NCI-H524 (cell line): ENCODE results near the gene STXBP3.
"Not testable (repeated sequence)": the region's sequence is repeated elsewhere in the genome, so short reads cannot be mapped to it uniquely, and the experiment has no call there.

Experiments
- DNase-seq, 2 experiments: peaks; one replicate each; lab custom pipeline; 2025; lab: John Stamatoyannopoulos, UW

Gene STXBP3, protein sequence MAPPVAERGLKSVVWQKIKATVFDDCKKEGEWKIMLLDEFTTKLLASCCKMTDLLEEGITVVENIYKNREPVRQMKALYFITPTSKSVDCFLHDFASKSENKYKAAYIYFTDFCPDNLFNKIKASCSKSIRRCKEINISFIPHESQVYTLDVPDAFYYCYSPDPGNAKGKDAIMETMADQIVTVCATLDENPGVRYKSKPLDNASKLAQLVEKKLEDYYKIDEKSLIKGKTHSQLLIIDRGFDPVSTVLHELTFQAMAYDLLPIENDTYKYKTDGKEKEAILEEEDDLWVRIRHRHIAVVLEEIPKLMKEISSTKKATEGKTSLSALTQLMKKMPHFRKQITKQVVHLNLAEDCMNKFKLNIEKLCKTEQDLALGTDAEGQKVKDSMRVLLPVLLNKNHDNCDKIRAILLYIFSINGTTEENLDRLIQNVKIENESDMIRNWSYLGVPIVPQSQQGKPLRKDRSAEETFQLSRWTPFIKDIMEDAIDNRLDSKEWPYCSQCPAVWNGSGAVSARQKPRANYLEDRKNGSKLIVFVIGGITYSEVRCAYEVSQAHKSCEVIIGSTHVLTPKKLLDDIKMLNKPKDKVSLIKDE

DNA sequence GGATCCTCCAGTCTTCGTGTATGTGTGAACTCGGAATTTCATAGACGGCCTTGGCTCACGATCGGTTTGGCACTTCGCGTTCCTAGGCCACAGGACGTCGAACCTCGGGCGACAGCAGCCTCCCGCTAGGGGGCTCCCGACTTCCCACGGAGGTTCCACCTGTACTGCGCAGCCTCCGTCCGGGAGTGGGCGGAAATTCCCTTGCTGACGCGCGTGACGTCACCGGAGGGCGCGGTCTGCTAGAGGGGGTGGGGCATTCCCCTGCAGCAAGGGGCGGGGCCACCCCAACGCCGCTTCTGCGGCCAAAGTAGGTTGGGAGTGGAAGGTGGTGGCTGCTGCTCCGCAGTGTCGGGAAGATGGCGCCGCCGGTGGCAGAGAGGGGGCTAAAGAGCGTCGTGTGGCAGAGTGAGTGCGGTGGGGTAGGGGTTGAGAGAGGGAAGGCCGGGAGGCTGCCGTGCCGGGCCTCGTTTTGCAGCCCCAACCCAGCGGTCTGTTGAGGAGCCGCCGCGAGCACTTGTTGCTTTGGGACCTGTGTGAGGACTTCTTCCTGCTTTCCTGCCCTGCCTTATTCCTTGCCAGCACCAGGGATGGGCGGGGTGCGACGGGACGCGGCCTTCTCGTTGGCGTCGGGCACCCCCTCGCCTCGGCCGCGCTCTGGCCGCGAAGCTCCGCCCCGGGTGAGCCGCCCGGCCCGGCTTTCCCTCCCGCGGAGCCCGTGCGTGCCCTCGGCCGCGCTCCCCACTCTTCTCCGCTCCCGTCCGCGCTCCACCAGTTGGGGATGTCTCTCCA is at the start of gene STXBP3:
STXBP3 (plus strand) TSS at position 293 of the 789 bp plus-strand sequence; CDS start at position 357, 64 bp downstream.
- DNase-seq, result peak; percentile 92 to 96

DNA sequence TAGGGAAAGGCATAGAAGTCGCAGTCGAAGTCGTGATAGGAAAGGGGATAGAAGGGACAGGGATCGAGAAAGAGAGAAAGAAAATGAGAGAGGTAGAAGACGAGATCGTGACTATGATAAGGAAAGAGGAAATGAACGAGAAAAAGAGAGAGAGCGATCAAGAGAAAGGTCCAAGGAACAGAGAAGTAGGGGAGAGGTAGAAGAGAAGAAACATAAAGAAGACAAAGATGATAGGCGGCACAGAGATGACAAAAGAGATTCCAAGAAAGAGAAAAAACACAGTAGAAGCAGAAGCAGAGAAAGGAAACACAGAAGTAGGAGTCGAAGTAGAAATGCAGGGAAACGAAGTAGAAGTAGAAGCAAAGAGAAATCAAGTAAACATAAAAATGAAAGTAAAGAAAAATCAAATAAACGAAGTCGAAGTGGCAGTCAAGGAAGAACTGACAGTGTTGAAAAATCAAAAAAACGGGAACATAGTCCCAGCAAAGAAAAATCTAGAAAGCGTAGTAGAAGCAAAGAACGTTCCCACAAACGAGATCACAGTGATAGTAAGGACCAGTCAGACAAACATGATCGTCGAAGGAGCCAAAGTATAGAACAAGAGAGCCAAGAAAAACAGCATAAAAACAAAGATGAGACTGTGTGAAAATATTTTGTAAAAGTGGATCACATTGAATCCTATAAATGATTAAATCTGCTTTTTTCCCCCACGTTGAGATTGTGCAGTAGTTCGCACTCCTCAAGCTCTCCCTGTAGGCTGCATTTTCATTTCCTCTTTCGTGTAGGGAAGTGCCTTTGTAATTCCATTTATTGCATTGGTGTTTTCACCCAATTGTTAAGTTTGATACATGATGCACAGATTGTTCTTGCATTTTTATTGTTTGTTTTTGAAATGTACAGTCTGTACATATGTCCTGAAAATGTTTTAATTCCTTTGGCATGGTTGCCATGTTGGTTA is 46.8 kb upstream of the STXBP3 start:
- DNase-seq, result no peak

DNA sequence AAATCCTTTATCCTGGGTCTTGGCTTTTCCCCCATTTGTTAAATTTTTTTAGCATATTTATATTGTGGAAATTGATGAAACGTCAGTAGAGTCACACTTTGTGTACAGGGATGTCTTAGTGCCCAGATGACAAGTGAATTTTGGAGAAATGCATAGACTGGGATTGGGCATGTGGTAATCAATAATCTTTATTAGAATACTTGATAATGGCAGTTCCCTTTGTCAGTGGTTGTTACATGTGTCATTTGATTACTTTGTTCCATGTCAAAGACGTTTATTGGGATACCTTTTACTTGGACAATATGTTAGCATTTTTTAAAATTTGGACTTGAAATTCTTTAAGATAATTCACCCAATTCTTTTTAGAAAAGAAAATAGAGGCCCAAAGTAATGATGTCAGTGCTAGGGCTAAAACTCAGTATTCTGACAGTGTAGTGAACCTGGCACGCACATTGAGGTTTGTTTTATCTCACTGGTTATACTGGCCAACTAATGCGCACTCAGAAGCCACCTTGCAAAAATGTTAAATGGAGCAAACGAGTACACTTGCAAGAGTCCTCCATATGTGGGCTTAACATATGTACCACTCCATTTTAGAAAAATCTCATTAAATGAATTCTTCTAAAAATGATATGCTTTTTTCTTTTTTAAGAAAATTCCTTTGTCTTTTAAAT is 45.2 kb upstream of the STXBP3 start:
- no peak for DNase-seq

DNA sequence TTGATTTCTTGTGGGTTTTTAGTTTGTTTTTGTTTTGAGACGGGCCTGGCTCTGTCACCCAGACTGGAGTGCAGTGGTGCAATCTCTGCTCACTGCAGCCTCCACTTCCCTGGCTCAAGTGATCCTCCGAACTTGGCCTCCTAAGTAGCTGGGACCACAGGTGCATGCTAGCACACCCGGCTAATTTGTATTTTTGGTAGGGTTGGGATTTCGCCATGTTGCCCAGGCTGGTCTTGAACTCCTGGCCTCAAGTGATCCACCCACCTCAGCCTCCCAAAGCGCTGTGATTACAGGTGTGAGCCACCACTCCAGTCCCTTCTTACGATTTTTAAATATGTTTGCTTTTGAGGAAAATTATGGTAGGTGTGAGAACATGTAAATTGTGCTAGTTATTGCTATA is 44.4 kb upstream of the STXBP3 start:
- DNase-seq, result not testable (repeated sequence)

DNA sequence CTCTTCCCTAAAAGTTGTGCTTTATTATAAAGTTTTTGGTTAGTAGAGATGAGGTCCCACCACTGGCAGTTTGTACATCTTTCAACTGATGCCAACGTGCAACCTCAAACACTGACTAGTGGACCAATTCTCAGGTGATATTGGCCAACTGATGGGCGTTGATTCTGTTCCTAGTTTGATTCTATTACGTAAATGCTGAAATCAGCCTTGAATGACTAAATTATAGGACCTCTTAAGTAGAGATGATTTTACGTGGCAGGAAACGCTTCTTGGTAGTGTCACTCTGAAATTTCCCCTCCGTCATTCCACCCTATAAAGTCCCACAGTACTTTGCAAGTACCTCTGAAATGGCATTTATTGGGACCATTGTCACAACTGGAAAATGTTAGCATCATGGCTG is 42.5 kb upstream of the STXBP3 start:
- no peak for DNase-seq

DNA sequence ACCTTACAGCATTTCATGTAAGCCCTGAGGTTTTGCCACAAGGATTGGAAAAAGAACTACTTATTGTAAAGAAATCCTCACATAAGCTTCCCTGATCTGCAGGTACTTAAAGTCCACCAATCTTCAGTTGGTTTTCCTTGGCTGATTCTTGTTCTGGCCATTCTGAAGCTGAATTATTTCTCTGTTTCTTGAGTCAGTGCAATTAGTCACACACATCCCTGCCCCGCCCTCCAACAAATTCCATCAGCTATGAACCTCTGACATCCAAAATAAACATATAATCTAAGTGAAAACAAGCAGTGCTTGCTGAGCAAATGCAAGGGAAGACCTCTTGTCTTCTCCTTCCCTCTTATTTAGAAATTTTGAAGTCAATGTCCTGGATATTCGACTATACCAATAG is 42.0 kb upstream of the STXBP3 start:
- no peak for DNase-seq

DNA sequence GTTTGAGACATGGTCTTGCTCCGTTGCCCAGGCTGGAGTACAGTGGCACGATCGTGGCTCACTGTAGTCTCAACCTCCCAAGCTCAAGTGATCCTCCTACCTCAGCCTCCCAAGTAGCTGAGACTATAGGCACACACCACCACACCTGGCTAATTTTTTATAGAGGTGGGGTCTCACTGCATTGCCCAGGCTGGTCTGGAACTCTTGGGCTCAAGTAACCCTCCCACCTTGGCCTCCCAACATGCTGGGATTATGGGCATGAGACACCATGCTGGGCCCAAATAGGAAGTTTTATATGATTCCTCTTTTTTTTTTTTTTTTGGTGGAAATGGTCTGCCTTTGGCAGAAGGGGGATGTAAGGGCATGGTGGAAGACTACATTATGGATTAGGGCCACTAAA is 39.8 kb upstream of the STXBP3 start:
- no peak for DNase-seq

DNA sequence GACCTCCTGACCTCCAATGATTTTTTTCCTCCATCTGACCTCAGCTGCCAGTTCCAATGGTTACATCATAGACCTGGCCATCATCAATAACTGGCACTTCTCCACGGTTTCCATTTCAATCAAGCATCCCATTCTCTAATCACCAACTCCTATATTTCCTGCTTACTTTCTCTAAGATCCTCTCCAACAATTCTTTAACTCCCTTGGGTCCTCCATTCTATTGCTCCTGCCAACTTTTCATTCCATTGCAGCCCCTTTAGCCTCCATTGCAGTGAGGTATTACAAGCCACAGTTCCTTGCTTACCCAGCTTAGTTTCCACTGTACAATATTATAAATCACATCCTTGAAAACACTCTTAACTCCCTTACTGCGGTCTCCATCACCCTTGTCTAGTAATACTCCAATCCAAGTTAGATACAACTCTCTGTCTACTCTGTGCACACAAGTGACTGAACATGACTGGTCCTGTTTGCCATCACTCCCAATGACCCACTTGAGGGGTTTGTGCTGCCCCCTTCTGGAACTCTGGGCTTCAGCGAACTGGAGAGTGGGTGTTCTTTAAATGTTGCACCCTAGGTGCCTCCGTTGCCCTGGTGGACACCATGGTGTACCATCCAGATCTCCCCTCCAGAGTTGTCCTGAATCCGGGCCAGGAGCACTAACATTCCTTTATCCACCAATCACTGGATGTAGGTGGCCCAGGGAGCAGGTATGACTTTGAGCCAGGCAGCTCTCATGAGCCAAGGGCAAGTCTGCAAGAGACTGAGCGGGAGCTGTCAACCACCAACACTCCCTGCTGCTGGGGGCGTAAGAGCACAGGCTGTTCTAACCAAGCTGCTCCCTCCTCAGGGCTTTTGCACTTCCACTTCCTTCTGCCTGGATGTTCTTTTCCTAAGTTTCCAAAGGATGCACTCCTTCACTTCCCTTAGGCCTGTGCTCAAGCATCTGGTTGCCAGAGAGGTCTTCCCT is 37.5 kb upstream of the STXBP3 start:
- peak in 1 of 2 experiments; percentile 7 for DNase-seq

DNA sequence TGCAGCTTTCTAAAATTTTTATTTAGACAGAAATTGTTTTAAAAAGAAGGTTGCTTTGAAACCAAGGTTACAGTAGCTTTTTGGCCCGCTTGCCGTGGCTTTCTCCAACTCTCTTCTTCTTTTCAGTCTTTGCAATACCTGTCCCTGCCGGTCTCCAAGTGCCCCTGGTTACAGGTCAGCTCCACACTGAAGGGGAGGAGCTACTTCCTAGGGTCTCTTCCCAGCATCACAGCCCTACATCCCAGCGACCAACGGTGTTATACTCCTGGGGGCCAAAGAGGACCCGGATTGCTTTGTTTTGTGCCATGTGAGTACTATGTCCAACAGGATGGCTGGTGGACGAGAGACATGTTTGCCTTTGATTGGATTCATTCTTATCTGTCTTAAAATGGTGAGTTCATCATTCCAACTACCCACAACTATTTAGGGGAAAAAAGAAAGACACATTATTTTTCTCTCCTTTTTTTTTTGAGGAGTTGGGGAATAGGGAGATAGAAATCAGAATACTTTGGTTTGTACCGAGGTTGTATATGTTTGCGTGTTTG is 33.8 kb upstream of the STXBP3 start, which contains the start of gene FNDC7:
FNDC7 (plus strand) TSS at position 303 of the 545 bp plus-strand sequence; CDS start at position 329, 26 bp downstream.
- no peak for DNase-seq

DNA sequence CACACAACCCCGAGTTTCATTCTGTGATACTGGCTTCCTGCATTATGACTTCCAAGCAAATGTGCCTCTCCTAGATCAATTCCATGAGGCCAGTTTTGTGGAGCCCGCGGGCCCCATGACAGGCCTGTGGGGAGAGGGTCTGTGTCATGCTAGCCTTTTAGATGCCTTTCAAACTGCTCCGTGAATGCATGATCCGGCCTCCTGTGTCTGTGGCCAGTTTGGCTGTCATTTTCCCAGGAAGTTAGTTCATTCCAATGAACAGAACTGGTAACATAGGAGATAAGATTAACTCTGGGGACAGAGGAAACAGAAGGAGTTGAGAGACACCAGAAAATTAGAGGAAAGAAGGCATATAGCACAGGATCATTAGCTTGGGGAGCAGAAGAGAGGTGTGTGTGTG is 30.5 kb upstream of the STXBP3 start:
- no peak for DNase-seq

DNA sequence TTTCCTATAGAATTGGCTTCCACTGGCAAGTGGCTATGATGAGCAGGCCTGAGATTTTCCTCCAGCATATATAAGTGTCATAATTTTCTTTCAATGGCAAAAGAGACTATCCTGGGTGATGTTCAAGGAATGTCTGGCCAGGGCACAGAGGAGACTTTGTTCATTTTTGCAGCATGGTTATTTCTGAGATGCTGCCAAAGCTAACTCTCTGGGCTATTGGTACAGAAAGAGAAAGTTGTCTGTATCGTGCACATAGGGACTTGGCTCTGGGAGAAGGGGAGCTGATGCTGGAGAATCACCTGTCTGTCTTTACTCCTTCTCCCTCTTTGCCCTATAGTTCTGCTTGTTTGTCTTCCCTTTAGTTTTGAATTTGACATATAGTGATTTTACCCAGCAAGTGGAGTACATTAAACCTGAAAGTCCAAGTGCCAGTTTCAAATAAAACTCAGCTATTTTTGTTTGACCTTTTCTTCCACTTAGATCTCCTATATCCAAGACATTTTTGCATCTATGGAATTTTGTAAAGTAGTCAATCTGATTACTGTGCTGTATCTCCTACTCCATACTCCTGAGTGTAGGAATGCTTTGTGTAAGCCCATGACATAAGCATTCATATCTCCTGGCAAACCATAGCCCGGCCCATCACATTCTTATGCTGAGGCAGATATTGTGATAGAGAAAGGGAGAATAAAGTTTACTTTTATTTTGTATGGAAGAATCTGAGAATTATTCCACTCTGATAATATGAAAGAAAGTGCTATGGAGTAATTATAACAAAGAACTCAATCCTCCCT is 29.8 kb upstream of the STXBP3 start:
- DNase-seq, result no peak

DNA sequence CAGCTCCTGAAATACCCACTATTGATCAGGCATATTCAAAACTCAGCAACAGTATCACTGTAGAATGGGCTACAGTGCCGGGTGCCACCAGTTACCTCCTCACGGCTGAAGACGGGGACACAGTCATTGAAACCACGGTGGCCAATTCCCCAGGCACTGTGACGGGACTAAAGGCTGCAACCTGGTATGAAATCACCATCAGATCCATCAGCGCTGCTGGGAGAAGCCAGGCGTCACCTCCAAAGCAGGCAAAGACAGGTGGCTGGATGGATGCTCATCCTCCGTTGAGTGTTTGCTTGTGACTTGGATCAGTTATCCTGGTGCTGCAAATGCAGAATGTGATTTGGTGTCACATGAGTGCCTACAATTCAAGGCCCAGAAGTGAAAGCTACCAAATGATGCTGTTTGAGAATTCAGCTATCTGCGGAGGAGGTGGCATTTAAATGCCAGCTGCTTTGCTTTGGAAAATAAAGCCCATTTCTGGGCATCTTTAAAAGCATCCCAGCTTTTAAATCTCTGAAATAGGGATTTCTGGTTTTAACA is 28.6 kb upstream of the STXBP3 start:
- peak in 1 of 2 experiments; percentile 4 for DNase-seq

DNA sequence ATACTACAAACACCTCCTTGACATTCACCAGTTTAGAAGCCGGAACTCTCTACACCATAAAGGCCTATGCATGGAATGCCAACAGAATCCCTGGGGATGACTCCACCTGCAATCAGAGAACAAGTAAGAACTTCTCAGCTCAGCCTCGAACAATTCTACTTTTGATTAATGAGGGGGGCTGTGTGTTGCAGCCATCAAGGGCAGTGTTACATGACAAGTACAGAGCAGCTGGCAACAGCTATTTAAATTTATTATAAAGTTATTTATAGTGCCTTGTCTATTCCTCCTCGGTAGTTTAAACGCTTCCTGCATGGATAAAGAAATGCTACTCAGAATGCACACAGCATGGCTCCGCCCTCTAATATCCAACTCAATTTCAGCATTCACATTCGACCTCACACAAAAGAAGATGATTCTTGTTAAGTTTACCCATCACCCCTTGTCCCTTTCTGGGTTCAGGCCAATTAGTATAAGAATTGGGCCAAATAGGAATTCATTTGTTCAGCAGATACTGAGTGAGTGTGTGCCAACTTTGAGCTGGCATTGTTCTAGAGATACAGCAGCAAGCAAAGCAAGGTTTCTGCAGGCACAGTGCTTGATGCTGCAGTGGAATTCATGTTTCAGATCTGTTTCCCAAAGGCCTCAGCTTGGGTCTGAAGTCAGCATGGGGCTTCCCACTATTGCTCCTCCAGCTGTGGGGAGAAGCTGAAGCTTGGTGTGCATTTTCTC is 27.4 kb upstream of the STXBP3 start:
- no peak for DNase-seq

DNA sequence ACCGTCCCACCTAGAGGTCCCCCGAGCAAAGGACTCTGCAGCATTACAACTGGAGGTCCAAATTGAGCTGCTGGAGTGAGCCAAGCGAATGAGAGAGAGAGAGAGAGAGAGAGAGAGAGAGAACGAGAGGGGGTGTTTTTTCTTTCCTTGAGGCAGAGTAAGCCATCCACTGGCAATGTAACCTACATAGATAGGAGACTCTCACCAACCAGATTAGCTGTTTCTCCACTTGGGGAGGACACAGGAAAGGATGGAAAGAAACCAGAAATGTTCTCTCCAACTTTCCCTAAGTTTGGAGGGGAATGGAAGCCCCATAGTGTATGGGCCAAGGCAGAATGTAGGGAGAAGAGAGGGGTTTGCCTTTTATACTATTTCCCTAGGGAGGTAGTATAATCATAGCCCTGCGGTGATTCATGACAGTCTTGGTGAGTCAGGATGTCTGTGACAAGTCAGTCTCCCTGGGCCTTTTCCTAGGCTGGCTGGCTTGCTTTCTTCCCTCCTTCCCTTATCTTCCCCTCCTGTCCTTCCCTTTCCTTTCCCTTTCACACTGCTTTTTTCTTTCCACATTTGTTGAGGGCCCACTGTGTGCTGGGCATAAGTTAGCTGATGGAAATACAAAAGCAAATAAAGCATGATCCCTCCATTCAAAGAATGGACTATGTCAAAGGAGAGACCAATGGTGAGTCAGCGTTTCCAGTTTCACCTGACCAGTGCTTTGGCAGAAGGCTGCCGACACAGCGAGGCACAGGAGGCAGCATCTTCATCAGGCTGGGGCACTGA is 26.6 kb upstream of the STXBP3 start:
- DNase-seq, result no peak

DNA sequence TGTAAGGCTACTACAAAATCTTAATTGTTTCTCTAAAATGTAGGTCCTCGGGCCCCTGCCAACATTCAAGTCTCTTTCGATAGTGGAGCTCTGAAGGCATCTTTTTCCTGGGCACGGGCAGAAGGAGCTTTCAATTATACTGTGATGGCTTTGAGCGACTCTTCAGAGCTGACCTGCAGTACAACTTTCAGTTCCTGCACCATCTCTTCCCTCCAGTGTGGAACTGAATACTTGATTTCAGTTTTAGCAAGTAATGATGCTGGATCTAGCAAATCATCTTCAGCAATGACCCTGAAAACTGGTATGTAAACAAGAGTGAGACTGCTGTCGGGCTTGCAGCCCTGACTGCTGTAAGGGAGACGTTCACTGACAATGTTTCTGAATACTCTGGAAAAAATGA is 24.2 kb upstream of the STXBP3 start:
- DNase-seq, result no peak

DNA sequence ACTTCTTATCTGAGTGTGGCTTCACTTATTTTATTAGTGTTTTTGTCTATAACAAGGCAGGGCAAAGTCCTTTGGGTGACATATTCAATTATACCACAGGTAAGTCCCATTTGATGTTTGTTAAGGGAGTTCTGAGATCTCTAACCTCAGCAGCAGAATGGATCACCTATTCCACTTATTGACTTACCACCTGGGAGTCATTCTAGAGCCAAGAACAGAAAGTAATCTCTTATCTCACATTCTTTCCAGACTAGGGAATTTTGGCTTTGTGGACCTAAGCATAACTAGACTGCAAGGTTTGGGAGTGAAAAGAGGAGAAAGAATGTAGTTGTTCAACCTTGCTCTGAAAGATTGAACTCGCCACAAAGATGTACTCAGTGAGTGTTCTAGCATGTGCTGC is 20.6 kb upstream of the STXBP3 start:
- no peak for DNase-seq
